Ishikawa (cell line): ENCODE data around the gene TET2.

Experiments
- CEBPB ChIP-seq: IDR thresholded peaks from 2 replicates; pipeline ENCODE4 v1.6.1; 2012
- EGR1 ChIP-seq: IDR thresholded peaks from 2 replicates; pipeline ENCODE4 v1.6.1; 2012
- EP300 ChIP-seq: IDR thresholded peaks from 2 replicates; pipeline ENCODE4 v1.6.1; 2012; ENCODE audit warnings: borderline replicate concordance
- FOXM1 ChIP-seq: IDR thresholded peaks from 2 replicates; pipeline ENCODE4 v1.6.1; 2012; ENCODE audit warnings: low read depth, borderline replicate concordance
- RAD21 ChIP-seq: IDR thresholded peaks from 2 replicates; pipeline ENCODE4 v1.6.1; 2012; ENCODE audit warnings: low read depth
- TAF1 ChIP-seq: IDR thresholded peaks from 2 replicates; pipeline ENCODE4 v1.6.1; 2012; ENCODE audit warnings: low read depth, mild to moderate bottlenecking
- TCF12 ChIP-seq: IDR thresholded peaks from 2 replicates; pipeline ENCODE4 v1.6.1; 2012; ENCODE audit warnings: low read depth
- TEAD4 ChIP-seq: IDR thresholded peaks from 2 replicates; pipeline ENCODE4 v1.6.1; 2012
- ZBTB7A ChIP-seq: IDR thresholded peaks from 2 replicates; pipeline ENCODE4 v1.6.1; 2012; ENCODE audit warnings: low read depth
- TF ChIP-seq, protein P1 (sequence below): IDR thresholded peaks from 2 replicates; pipeline ENCODE4 v1.6.1; 2012
- TF ChIP-seq, protein P2 (sequence below): IDR thresholded peaks from 2 replicates; pipeline ENCODE4 v1.6.1; 2012; ENCODE audit warnings: low read depth, mild to moderate bottlenecking
- TF ChIP-seq, protein P3 (sequence below): IDR thresholded peaks from 2 replicates; pipeline ENCODE4 v1.6.1; 2012

DNA sequence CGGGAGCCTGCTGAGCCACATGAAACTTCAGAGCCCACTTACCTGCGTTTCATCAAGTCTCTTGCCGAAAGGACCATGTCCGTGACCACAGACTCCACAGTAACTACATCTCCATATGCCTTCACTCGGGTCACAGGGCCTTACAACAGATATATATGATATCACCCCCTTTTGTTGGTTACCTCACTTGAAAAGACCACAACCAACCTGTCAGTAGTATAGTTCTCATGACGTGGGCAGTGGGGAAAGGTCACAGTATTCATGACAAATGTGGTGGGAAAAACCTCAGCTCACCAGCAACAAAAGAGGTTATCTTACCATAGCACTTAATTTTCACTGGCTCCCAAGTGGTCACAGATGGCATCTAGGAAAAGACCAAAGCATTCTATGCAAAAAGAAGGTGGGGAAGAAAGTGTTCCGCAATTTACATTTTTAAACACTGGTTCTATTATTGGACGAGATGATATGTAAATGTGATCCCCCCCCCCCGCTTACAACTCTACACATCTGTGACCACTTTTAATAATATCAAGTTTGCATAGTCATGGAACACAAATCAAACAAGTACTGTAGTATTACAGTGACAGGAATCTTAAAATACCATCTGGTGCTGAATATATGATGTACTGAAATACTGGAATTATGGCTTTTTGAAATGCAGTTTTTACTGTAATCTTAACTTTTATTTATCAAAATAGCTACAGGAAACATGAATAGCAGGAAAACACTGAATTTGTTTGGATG lies 129.9 kb downstream of the TET2 start:
- TF ChIP-seq, protein P1, sequence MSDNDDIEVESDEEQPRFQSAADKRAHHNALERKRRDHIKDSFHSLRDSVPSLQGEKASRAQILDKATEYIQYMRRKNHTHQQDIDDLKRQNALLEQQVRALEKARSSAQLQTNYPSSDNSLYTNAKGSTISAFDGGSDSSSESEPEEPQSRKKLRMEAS: no peak
- TF ChIP-seq, protein P2, sequence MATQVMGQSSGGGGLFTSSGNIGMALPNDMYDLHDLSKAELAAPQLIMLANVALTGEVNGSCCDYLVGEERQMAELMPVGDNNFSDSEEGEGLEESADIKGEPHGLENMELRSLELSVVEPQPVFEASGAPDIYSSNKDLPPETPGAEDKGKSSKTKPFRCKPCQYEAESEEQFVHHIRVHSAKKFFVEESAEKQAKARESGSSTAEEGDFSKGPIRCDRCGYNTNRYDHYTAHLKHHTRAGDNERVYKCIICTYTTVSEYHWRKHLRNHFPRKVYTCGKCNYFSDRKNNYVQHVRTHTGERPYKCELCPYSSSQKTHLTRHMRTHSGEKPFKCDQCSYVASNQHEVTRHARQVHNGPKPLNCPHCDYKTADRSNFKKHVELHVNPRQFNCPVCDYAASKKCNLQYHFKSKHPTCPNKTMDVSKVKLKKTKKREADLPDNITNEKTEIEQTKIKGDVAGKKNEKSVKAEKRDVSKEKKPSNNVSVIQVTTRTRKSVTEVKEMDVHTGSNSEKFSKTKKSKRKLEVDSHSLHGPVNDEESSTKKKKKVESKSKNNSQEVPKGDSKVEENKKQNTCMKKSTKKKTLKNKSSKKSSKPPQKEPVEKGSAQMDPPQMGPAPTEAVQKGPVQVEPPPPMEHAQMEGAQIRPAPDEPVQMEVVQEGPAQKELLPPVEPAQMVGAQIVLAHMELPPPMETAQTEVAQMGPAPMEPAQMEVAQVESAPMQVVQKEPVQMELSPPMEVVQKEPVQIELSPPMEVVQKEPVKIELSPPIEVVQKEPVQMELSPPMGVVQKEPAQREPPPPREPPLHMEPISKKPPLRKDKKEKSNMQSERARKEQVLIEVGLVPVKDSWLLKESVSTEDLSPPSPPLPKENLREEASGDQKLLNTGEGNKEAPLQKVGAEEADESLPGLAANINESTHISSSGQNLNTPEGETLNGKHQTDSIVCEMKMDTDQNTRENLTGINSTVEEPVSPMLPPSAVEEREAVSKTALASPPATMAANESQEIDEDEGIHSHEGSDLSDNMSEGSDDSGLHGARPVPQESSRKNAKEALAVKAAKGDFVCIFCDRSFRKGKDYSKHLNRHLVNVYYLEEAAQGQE: no peak
- TF ChIP-seq RAD21: no peak
- no peak for TF ChIP-seq TCF12
- TF ChIP-seq EP300: no peak
- TF ChIP-seq TEAD4: no peak
- no peak for TF ChIP-seq CEBPB
- TF ChIP-seq ZBTB7A: no peak
- TF ChIP-seq FOXM1: no peak
- no peak for TF ChIP-seq EGR1
- no peak for TF ChIP-seq TAF1
- TF ChIP-seq, protein P3, sequence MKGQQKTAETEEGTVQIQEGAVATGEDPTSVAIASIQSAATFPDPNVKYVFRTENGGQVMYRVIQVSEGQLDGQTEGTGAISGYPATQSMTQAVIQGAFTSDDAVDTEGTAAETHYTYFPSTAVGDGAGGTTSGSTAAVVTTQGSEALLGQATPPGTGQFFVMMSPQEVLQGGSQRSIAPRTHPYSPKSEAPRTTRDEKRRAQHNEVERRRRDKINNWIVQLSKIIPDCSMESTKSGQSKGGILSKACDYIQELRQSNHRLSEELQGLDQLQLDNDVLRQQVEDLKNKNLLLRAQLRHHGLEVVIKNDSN: no peak
